Neural cell (in vitro differentiated cells): Measurements from ENCODE around the gene GRID1.

Experiments
- EP300 ChIP-seq: fragments of 450-650 bp; conservative IDR thresholded peaks from 2 replicates; pipeline ENCODE4 v1.6.1; 2014; ENCODE audit warnings: antibody characterized with exemption, mild to moderate bottlenecking, moderate library complexity; ENCODE audit not compliant: poor library complexity, severe bottlenecking
- EZH2 ChIP-seq: fragments of 200-600, 300-800 bp; shearing (Covaris generic), sonication (generic); IDR thresholded peaks from 2 replicates; pipeline ENCODE4 v1.6.1; 2014; ENCODE audit warnings: antibody characterized with exemption, low read length, borderline replicate concordance, mild to moderate bottlenecking; ENCODE audit not compliant: insufficient read depth, poor library complexity, severe bottlenecking
- MXI1 ChIP-seq: fragments of 450-650 bp; conservative IDR thresholded peaks from 2 replicates; pipeline ENCODE4 v1.6.1; 2014; ENCODE audit warnings: antibody characterized with exemption, mild to moderate bottlenecking; ENCODE audit not compliant: poor library complexity, severe bottlenecking
- POLR2AphosphoS5 ChIP-seq: IDR thresholded peaks from 2 replicates; pipeline ENCODE4 v1.6.1; 2012
- RAD21 ChIP-seq: fragments of 450-650 bp; conservative IDR thresholded peaks from 2 replicates; pipeline ENCODE4 v1.6.1; 2014; ENCODE audit warnings: antibody characterized with exemption, mild to moderate bottlenecking, moderate library complexity
- SMC3 ChIP-seq: fragments of 450-650 bp; conservative IDR thresholded peaks from 2 replicates; pipeline ENCODE4 v1.6.1; 2014; ENCODE audit warnings: antibody characterized with exemption, mild to moderate bottlenecking, moderate library complexity; ENCODE audit not compliant: poor library complexity
- TAF1 ChIP-seq: IDR thresholded peaks from 2 replicates; pipeline ENCODE4 v1.6.1; 2012; ENCODE audit warnings: low read depth
- TF ChIP-seq, protein P1 (sequence below): fragments of 450-650 bp; IDR thresholded peaks from 2 replicates; pipeline ENCODE4 v1.5.1; 2014; ENCODE audit warnings: antibody characterized with exemption, mild to moderate bottlenecking, moderate library complexity; ENCODE audit not compliant: poor library complexity, severe bottlenecking
- TF ChIP-seq, protein P2 (sequence below): IDR thresholded peaks from 2 replicates; pipeline ENCODE4 v1.6.1; 2012; ENCODE audit warnings: borderline replicate concordance

DNA sequence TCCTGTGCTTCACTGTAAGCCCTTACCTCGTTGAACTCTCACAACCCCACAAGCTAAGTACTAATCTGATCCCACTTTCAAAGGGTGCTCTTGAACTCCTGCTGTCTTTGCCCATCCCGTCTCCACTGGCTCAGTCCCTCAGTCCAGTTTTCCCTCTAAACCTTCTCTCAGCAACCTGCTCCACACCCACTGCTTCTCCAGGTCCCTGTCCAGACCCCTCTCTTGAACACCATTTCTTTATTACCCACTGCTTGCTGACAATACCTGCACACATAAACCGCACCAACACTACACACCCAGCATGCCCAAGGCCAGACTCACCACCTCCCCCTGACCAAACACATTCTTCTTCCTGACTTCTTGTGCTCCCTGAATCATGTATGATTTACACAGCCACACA lies 343.3 kb downstream of the GRID1 start:
- TF ChIP-seq, protein P1, sequence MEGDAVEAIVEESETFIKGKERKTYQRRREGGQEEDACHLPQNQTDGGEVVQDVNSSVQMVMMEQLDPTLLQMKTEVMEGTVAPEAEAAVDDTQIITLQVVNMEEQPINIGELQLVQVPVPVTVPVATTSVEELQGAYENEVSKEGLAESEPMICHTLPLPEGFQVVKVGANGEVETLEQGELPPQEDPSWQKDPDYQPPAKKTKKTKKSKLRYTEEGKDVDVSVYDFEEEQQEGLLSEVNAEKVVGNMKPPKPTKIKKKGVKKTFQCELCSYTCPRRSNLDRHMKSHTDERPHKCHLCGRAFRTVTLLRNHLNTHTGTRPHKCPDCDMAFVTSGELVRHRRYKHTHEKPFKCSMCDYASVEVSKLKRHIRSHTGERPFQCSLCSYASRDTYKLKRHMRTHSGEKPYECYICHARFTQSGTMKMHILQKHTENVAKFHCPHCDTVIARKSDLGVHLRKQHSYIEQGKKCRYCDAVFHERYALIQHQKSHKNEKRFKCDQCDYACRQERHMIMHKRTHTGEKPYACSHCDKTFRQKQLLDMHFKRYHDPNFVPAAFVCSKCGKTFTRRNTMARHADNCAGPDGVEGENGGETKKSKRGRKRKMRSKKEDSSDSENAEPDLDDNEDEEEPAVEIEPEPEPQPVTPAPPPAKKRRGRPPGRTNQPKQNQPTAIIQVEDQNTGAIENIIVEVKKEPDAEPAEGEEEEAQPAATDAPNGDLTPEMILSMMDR: no peak
- TF ChIP-seq POLR2AphosphoS5: no peak
- TF ChIP-seq, protein P2, sequence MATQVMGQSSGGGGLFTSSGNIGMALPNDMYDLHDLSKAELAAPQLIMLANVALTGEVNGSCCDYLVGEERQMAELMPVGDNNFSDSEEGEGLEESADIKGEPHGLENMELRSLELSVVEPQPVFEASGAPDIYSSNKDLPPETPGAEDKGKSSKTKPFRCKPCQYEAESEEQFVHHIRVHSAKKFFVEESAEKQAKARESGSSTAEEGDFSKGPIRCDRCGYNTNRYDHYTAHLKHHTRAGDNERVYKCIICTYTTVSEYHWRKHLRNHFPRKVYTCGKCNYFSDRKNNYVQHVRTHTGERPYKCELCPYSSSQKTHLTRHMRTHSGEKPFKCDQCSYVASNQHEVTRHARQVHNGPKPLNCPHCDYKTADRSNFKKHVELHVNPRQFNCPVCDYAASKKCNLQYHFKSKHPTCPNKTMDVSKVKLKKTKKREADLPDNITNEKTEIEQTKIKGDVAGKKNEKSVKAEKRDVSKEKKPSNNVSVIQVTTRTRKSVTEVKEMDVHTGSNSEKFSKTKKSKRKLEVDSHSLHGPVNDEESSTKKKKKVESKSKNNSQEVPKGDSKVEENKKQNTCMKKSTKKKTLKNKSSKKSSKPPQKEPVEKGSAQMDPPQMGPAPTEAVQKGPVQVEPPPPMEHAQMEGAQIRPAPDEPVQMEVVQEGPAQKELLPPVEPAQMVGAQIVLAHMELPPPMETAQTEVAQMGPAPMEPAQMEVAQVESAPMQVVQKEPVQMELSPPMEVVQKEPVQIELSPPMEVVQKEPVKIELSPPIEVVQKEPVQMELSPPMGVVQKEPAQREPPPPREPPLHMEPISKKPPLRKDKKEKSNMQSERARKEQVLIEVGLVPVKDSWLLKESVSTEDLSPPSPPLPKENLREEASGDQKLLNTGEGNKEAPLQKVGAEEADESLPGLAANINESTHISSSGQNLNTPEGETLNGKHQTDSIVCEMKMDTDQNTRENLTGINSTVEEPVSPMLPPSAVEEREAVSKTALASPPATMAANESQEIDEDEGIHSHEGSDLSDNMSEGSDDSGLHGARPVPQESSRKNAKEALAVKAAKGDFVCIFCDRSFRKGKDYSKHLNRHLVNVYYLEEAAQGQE: no peak
- TF ChIP-seq EZH2: no peak
- no peak for TF ChIP-seq EP300
- no peak for TF ChIP-seq SMC3
- TF ChIP-seq RAD21: no peak
- TF ChIP-seq TAF1: no peak
- no peak for TF ChIP-seq MXI1
